Smooth muscle cell (in vitro differentiated cells): ENCODE measurements around the gene PCNX2. TPM values are rescaled to one million over a fixed set of nuclear protein-coding genes. Genes with fewer than 3 reads are reported as not detected.

ENCODE experiments used
- DNase-seq: peaks from one replicate; lab custom pipeline; 2025; ENCODE audit not compliant: unreplicated experiment; lab: John Stamatoyannopoulos, UW
- H2AFZ ChIP-seq: fragments of 200-600 bp; sonication (generic); 2 replicates; pipeline ENCODE4 v1.6.0; 2016; ENCODE audit warnings: antibody characterized with exemption, low read depth, mild to moderate bottlenecking
- H3F3A ChIP-seq: fragments of 200-600 bp; sonication (generic); 2 replicates; pipeline ENCODE4 v1.6.0; 2017; ENCODE audit warnings: antibody characterized with exemption, low read depth
- H3K27ac ChIP-seq: fragments of 200-600 bp; sonication (generic); 2 replicates; pipeline ENCODE4 v1.5.1; 2016; ENCODE audit warnings: low read depth, mild to moderate bottlenecking
- H3K27me3 ChIP-seq: fragments of 200-600 bp; sonication (generic); 2 replicates; pipeline ENCODE4 v1.6.1; 2016; ENCODE audit warnings: low read depth, mild to moderate bottlenecking
- H3K36me3 ChIP-seq: fragments of 200-600 bp; sonication (generic); 2 replicates; pipeline ENCODE4 v1.5.1; 2016; ENCODE audit warnings: low read depth
- H3K4me1 ChIP-seq: fragments of 200-600 bp; sonication (generic); 2 replicates; pipeline ENCODE4 v1.5.1; 2016; ENCODE audit warnings: low read depth
- H3K4me2 ChIP-seq: fragments of 200-600 bp; sonication (generic); 2 replicates; pipeline ENCODE4 v1.6.0; 2016; ENCODE audit warnings: mild to moderate bottlenecking
- H3K4me3 ChIP-seq: fragments of 200-600 bp; sonication (generic); 2 replicates; pipeline ENCODE4 v1.5.1; 2016; ENCODE audit warnings: mild to moderate bottlenecking
- H3K79me2 ChIP-seq: fragments of 200-600 bp; sonication (generic); 2 replicates; pipeline ENCODE4 v1.6.0; 2016; ENCODE audit warnings: low read depth, mild to moderate bottlenecking
- H3K9ac ChIP-seq: fragments of 200-600 bp; sonication (generic); 2 replicates; pipeline ENCODE4 v1.6.0; 2016; ENCODE audit warnings: low read depth
- H3K9me3 ChIP-seq: fragments of 200-600 bp; sonication (generic); replicated peaks from 2 replicates; pipeline ENCODE4 v1.5.1; 2016; ENCODE audit warnings: low read depth
- H4K20me1 ChIP-seq: fragments of 200-600 bp; sonication (generic); 2 replicates; pipeline ENCODE4 v1.6.0; 2016; ENCODE audit warnings: low read depth
- WGBS: methylation state at CpG from one replicate; pipeline ENCODE4 v1.1.7; 2016; ENCODE audit warnings: low lambda C conversion rate; 5-methylcytosine and 5-hydroxymethylcytosine counted together
- polyA plus RNA-seq: library from polyadenylated mRNA; unstranded; fragments of >200 nt; fragmentation: Nextera tagmentation; extraction: Ambion mirVana; gene quantifications from 2 replicates; pipeline ENCODE4 v1.2.1, GENCODE V29; 2016
- total RNA-seq: library from RNA; depleted of rRNA; stranded (reverse); fragments of >200 nt; gene quantifications from 2 replicates; pipeline ENCODE4 v1.2.3, GENCODE V29; 2014
- TF ChIP-seq, protein P1 (sequence below): fragments of 200-600 bp; sonication (generic); IDR thresholded peaks from 2 replicates; pipeline ENCODE4 v1.5.1; 2017; ENCODE audit warnings: borderline replicate concordance, mild to moderate bottlenecking, antibody characterized with exemption; ENCODE audit not compliant: insufficient read depth, poor library complexity, severe bottlenecking

PCNX2 gene
- total and polyA plus RNA-seq, 2 experiments from 2014 or later, result 4.7 to 18.2 TPM

DNA sequence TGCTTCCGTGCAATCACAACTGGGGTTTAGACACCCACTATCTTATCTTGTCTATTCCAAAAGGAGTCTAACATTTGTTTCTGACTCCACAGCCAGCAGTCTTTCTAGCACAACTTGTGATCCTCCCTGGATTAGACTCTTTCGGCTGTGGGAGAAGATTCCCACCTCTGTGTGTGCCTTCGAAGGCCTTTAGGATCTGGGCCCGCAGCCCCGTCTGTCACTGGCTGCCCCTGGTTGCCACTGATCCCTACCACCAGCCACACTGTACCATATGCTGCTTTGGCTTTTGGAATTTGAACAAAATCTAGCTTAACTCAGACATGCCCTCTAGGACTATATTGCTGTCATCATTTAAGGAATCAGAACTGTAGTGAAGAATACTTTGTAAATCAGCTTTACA lies 327.1 kb downstream of the PCNX2 start:
- no peaks in the 10 kb centered on the region for H3K4me1 ChIP-seq
- H3F3A ChIP-seq, result no peaks in the 10 kb centered on the region
- H3K9ac ChIP-seq, result no peak overlapping the region
- no peaks in the 10 kb centered on the region for H4K20me1 ChIP-seq
- H3K27me3 ChIP-seq, result no peaks in the 10 kb centered on the region
- H3K27ac ChIP-seq, result no peak overlapping the region
- no peak overlapping the region for H3K4me3 ChIP-seq
- 17% methylated on average over 5 of the region's 5 CpGs for WGBS
- H2AFZ ChIP-seq, result no peak overlapping the region
- no peak overlapping the region for H3K4me2 ChIP-seq
- DNase-seq, result no peak
- TF ChIP-seq, protein P1, sequence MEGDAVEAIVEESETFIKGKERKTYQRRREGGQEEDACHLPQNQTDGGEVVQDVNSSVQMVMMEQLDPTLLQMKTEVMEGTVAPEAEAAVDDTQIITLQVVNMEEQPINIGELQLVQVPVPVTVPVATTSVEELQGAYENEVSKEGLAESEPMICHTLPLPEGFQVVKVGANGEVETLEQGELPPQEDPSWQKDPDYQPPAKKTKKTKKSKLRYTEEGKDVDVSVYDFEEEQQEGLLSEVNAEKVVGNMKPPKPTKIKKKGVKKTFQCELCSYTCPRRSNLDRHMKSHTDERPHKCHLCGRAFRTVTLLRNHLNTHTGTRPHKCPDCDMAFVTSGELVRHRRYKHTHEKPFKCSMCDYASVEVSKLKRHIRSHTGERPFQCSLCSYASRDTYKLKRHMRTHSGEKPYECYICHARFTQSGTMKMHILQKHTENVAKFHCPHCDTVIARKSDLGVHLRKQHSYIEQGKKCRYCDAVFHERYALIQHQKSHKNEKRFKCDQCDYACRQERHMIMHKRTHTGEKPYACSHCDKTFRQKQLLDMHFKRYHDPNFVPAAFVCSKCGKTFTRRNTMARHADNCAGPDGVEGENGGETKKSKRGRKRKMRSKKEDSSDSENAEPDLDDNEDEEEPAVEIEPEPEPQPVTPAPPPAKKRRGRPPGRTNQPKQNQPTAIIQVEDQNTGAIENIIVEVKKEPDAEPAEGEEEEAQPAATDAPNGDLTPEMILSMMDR, result no peak
- peaks cover 2% of the 10 kb centered on the region for H3K9me3 ChIP-seq
- H3K79me2 ChIP-seq, result no peaks in the 10 kb centered on the region
- peaks cover 3% of the 10 kb centered on the region for H3K36me3 ChIP-seq

DNA sequence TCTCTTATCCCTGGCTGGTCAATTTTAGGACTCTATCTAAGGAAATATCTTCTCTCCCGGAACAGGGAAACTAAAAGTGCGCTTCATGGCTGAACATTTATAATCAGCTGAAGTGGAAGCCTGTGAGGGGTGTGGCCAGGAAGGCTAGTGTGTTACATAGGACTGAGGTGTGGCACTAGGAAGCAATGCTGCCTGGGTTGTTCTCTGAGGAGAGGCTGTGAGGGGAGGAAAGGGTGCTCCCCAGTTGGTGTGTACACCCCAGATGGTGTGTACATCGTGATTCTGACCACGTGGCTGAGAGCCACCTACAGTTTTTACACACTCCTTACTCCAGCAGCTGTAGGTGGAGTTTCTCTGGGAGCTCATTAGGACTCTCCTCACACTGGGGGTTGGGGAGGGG lies 328.9 kb downstream of the PCNX2 start:
- H3K79me2 ChIP-seq, result no peaks in the 10 kb centered on the region
- no peaks in the 10 kb centered on the region for H3K36me3 ChIP-seq
- no peaks in the 10 kb centered on the region for H3K9me3 ChIP-seq
- no peak overlapping the region for H3K27ac ChIP-seq
- no peak overlapping the region for H3K4me3 ChIP-seq
- H3F3A ChIP-seq, result no peaks in the 10 kb centered on the region
- no peaks in the 10 kb centered on the region for H3K27me3 ChIP-seq
- H3K9ac ChIP-seq, result no peak overlapping the region
- H3K4me2 ChIP-seq, result peak overlapping the region; percentile 31
- no peaks in the 10 kb centered on the region for H4K20me1 ChIP-seq
- no peaks in the 10 kb centered on the region for H3K4me1 ChIP-seq
- no peak for DNase-seq
- WGBS, result 89% methylated on average over 4 of the region's 4 CpGs
- H2AFZ ChIP-seq, result no peak overlapping the region
- TF ChIP-seq, protein P1, result no peak

DNA sequence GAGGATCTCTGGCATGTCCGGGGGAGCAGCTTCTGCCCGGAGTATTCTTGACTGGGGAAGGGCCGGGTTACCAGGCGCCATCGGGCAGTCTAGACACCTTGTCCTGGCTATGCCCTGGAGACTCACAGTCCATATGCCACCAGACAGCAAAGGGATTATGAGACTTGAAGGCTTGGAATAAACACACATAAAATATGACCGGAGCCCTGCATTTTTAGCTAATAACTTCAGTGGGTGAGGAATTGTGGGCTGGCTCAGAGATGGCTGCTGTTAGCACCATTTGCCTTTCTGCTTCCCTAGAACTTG lies 329.7 kb downstream of the PCNX2 start:
- Histone ChIP-seq H3K4me3 (no peak overlapping the region), H4K20me1 (no peaks in the 10 kb centered on the region), H3K9ac (no peak overlapping the region), H3K79me2 (no peaks in the 10 kb centered on the region), H3K4me2 (peak overlapping the region; percentile 31), H3K27me3 (no peaks in the 10 kb centered on the region), H3F3A (no peaks in the 10 kb centered on the region), H2AFZ (no peak overlapping the region), H3K27ac (peak overlapping the region; percentile 1), H3K36me3 (no peaks in the 10 kb centered on the region), H3K9me3 (no peaks in the 10 kb centered on the region), H3K4me1 (no peaks in the 10 kb centered on the region)
- DNase-seq, result no peak
- 59% methylated on average over 6 of the region's 6 CpGs for WGBS
- TF ChIP-seq, protein P1, result no peak

DNA sequence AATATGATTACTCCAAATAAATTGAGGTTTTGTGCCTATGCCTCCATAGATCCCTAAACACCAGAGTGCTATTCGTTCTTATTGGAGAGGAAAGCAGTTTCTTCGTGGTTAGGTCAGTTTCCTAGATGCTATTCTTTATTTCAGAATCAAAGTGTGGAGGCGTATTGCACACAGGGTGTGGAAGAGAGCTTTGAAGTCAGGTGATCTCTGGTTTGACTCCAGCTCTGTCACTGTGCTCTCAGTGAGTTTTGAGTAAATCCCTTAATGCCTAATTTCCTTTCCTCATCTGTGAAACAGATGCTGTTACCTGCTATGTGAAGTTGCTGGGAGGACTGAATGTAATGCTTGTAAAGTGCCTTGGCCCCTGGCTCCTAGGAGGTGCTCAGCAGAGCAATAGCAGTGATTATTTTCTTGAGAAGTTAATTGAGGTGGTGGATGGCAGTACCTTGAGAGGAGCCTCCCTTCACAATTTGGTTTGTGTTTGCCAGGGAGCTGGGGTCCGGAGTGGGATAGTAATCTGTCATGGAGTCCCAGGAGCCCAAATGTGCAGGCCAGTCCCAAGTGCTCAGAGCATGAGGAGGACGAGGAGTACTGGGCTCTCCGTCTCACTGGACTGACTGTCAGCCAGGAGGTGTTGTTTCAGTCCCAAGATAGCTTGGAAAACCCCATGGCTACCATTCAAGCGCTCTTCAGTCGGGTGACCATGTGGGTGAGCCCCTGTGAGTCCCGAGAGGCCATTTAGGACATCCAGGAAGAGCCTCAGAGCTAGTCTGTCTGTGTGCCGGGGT lies 330.2 kb downstream of the PCNX2 start:
- Histone ChIP-seq H2AFZ (no peak overlapping the region), H3K79me2 (no peaks in the 10 kb centered on the region), H3K27me3 (no peaks in the 10 kb centered on the region), H3K4me3 (no peak overlapping the region), H3K9me3 (no peaks in the 10 kb centered on the region), H3K36me3 (no peaks in the 10 kb centered on the region), H4K20me1 (no peaks in the 10 kb centered on the region), H3K9ac (no peak overlapping the region), H3K4me2 (peak overlapping the region; percentile 31), H3K4me1 (no peaks in the 10 kb centered on the region), H3K27ac (peak overlapping the region; percentile 1), H3F3A (no peaks in the 10 kb centered on the region)
- TF ChIP-seq, protein P1, result no peak
- DNase-seq, result no peak
- WGBS, result 86% methylated on average over 10 of the region's 10 CpGs
